ENCODE results near the gene MEF2A.
"Not testable (repeated sequence)": the region's sequence is repeated elsewhere in the genome, so short reads cannot be mapped to it uniquely, and the experiment has no call there.

The MEF2A gene

GRCh38 chr15:99651023-99651807 is 85.4 kb downstream of the MEF2A start:
- DNase-seq: no peak

DNA sequence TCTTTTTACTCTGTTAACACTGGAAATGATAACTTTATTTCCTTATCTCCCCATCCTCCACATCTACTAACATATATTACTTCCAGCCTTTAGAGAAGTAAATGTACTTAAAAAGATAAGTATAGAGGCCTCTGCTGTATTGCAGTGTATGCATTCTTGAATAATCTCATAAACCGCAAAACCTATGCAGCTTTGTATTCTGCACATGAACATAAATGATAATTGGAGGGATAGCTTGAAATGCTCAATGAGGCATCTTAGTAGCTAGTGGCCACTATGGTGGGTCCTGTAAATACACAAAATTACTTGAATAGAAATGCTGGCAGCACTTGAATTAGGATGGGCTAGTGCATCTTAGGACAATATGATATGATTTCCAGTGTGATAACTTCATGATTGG is 90.4 kb downstream of the MEF2A start:
- no peak for DNase-seq

DNA sequence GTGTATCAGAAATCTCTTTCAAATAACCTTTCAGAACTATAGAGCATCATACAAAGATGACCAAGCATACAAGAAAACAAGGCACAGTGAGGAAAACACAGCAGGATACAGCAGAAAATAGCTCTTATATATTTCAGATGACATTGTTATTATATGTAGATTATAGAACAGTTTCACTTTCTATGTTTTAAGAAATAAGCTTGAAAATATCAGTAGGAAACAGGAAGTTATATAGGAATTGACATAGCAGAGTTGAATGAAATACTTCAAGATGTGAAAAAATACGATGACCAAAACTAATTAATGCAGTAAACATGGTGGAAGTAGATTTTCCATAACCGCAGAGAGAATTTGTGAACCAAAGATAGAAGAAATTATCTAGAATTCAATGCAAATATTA is 92.2 kb downstream of the MEF2A start:
- peak; percentile 18 for DNase-seq

GRCh38 chr15:99662903-99663302 is 97.1 kb downstream of the MEF2A start:
- no peak for DNase-seq

- DNase-seq: not testable (repeated sequence)
Measured at GRCh38 chr15:99666073-99666472, 100.3 kb downstream of the MEF2A start.

DNA sequence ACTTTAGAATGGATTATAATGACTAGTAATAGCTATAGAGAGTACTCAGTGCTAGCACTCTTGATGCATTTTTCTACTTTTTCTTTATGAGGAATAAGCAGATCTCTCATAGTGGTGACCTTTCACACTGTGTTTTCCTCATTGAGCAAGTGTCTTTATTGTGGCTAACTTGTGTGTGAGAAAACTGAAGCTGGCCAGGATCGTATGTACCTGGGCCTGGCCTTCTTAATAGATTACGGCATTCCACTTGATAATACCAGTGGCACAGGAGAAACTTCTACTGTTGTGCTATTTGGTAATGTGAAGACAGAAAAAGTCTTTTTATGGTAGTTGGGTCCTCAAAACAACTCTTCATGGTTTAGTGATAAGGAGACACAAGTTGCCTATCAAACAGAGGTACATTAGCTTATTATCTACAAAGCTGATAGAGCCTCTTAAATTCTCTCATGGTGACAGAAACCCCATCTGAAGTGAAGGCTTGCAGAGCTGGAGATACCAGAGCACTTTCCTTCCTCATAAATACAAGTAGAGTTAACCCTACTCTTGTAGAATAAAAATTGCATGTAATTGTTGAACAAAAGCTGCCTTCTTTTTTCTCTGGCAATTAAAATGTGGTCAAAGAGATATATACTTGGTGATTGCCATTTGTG is 102.9 kb downstream of the MEF2A start:
- no peak for DNase-seq

GRCh38 chr15:99669250-99669649 is 103.5 kb downstream of the MEF2A start:
- DNase-seq: no peak

GRCh38 chr15:99671926-99672635 is 106.3 kb downstream of the MEF2A start:
- DNase-seq: no peak

DNA sequence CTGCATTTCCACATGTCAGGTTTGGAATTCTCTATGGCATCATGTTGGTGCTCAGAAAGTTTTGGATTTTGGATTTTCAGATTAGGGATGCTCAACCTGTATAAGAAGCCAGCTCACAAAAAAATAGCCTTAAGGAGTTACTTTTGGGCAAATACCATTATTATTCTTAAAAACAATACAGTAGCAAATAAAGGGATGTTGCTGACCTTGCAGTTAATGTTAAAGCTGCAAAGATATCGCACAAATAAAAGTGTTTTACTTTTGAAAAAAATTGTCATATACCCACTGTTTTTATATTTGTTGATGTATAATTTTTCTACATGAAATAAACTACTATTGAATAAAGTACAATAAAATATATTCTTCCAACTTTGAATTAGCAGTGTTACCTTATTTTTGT is 107.3 kb downstream of the MEF2A start:
- no peak for DNase-seq

DNA sequence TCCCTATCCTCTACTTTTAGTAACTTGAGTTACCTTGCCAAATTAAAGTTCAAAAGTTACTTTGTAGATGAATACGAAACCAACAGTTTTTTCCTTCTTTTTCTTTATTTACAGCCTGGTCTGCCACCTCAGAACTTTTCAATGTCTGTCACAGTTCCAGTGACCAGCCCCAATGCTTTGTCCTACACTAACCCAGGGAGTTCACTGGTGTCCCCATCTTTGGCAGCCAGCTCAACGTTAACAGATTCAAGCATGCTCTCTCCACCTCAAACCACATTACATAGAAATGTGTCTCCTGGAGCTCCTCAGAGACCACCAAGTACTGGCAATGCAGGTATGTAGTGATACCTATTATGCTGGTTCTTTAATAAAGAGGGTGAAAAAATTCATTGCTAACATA is 108.5 kb downstream of the MEF2A start:
- no peak for DNase-seq

GRCh38 chr15:99677540-99678134 is 111.9 kb downstream of the MEF2A start:
- DNase-seq: no peak

GRCh38 chr15:99680276-99680675 is 114.5 kb downstream of the MEF2A start:
- DNase-seq: no peak

DNA sequence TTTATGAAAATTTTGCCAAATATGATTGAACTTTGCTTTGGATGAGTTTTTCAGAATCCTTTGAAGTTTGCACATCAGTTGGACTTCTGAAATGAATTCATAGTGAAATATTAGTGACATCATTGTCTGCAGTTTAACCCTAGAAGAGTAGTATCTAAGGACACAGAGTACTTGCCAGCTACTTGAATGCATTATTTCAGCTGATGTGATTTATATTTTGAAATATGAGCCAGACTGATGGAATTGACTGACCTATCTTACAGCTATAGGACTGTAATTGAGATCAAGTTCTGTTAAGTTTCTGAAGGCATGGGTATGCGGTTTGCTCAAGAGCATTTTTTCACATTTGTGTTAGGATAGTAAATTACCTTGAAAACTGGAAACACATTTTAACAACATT is 116.2 kb downstream of the MEF2A start:
- no peak for DNase-seq

DNA sequence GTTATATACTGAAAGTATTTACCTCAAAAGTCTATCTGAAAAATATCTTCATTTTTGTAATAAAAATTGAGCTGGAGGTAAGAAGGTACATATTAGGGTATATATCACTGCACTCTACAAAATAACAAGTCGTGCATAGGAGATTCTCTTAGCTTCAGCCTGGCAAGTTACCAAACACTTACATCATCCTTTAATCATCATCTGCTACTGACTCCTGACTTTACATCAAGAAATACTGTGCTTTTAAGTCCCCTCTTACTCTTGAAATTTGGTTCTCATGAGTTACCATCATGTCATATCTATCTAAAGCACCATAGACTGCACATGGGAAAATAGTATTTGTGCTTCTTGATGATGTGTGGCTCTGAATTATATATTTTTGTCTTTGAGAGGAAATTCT is 116.7 kb downstream of the MEF2A start:
- DNase-seq: no peak

GRCh38 chr15:99683000-99683670 is 117.4 kb downstream of the MEF2A start:
- DNase-seq: no peak

DNA sequence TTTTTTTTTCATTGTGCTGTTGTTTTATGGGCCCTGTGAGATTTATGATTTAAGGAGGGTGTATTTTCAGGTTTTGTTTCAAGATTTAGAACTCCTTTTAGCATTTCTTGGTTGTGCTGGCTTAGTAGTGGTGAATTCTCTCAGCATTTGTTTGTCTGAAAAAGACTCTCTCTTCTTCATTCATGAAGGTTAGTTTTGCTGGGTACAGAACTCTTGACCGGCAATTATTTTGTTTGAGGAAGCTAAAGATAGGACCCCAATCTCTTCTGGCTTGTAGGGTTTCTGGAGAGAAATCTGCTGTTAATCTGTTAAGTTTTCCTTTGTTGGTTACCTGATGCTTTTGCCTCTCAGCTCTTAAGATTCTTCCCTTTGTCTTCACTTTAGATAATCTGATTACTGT is 120.5 kb downstream of the MEF2A start:
- DNase-seq: no peak

- DNase-seq: no peak
Measured at GRCh38 chr15:99692825-99693224, 127.0 kb downstream of the MEF2A start.

DNA sequence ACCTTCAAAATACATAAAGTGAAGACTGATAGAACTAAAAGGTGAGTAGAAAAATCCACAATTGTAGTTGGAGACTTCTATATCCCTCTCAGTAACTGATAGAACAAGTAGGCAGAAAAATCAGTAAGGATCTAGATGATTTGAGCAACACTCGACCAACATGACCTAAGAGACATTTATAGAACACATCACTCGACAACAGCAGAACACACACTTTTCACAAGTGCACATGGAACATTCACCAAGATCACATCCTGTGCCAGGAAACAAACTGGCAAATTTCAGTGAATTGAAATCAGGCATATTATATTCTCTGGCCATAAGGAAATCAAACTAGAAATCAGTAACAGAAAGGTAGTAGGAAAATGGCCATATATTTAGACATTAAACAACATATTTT is 130.3 kb downstream of the MEF2A start:
- no peak for DNase-seq

GRCh38 chr15:99702895-99703602 is 137.3 kb downstream of the MEF2A start:
- peak; percentile 41 for DNase-seq

- peak; percentile 86 for DNase-seq
Measured at GRCh38 chr15:99703603-99704443, 138.0 kb downstream of the MEF2A start.

- peak; percentile 77 for DNase-seq
Measured at GRCh38 chr15:99704444-99704838, 138.7 kb downstream of the MEF2A start.
